ENCODE results near the gene PDIA4. TPM values are rescaled to one million over a fixed set of nuclear protein-coding genes. Genes with fewer than 3 reads are reported as not detected.

The PDIA4 gene
- total RNA-seq, 1 donor from 2014 or later = 169 TPM

GRCh38 chr7:148975896-148976295 is 52.4 kb downstream of the PDIA4 start:
- H3K4me3 Mint-ChIP-seq = no peak overlapping the region
- H3K27me3 Mint-ChIP-seq (ENCODE audit: low read depth) = no peaks in the 10 kb centered on the region
- DNase-seq (ENCODE audit: low spot score in 2 of 2, unreplicated experiment in 2 of 2) = no peak
- TF ChIP-seq CTCF (IDR thresholded peaks at IDR 0.05; ENCODE audit: unreplicated experiment) = no peak
- H3K9me3 Mint-ChIP-seq = peaks cover under 1% of the 10 kb centered on the region
- H3K27ac Mint-ChIP-seq = no peak overlapping the region
- H3K4me1 Mint-ChIP-seq = no peaks in the 10 kb centered on the region
- H3K36me3 Mint-ChIP-seq = no peaks in the 10 kb centered on the region

GRCh38 chr7:148973256-148973655 is 55.0 kb downstream of the PDIA4 start:
- Mint-ChIP-seq H3K4me1 (no peaks in the 10 kb centered on the region), H3K27me3 (ENCODE audit: low read depth) (no peaks in the 10 kb centered on the region), H3K4me3 (no peak overlapping the region), H3K9me3 (no peaks in the 10 kb centered on the region), H3K27ac (no peak overlapping the region), H3K36me3 (no peaks in the 10 kb centered on the region)
- no peak for DNase-seq (ENCODE audit: low spot score in 2 of 2, unreplicated experiment in 2 of 2)
- no peak for TF ChIP-seq CTCF (IDR thresholded peaks at IDR 0.05; ENCODE audit: unreplicated experiment)

GRCh38 chr7:148972375-148972774 is 55.9 kb downstream of the PDIA4 start:
- H3K27me3 Mint-ChIP-seq (ENCODE audit: low read depth) = no peaks in the 10 kb centered on the region
- no peak for DNase-seq (ENCODE audit: low spot score in 2 of 2, unreplicated experiment in 2 of 2)
- no peaks in the 10 kb centered on the region for H3K9me3 Mint-ChIP-seq
- no peaks in the 10 kb centered on the region for H3K36me3 Mint-ChIP-seq
- no peak overlapping the region for H3K4me3 Mint-ChIP-seq
- no peaks in the 10 kb centered on the region for H3K4me1 Mint-ChIP-seq
- H3K27ac Mint-ChIP-seq = no peak overlapping the region
- no peak for TF ChIP-seq CTCF (IDR thresholded peaks at IDR 0.05; ENCODE audit: unreplicated experiment)

GRCh38 chr7:148967602-148968001 is 60.7 kb downstream of the PDIA4 start:
- no peak overlapping the region for H3K4me3 Mint-ChIP-seq
- H3K27ac Mint-ChIP-seq = no peak overlapping the region
- TF ChIP-seq CTCF (IDR thresholded peaks at IDR 0.05; ENCODE audit: unreplicated experiment) = no peak
- H3K9me3 Mint-ChIP-seq = no peaks in the 10 kb centered on the region
- DNase-seq (ENCODE audit: low spot score in 2 of 2, unreplicated experiment in 2 of 2) = no peak
- peaks cover 9% of the 10 kb centered on the region for H3K4me1 Mint-ChIP-seq
- no peaks in the 10 kb centered on the region for H3K27me3 Mint-ChIP-seq (ENCODE audit: low read depth)
- H3K36me3 Mint-ChIP-seq = no peaks in the 10 kb centered on the region

- Mint-ChIP-seq H3K27ac (no peak overlapping the region), H3K9me3 (no peaks in the 10 kb centered on the region), H3K27me3 (ENCODE audit: low read depth) (no peaks in the 10 kb centered on the region)
Observed at GRCh38 chr7:148967032-148967372, 61.3 kb downstream of the PDIA4 start.

More at GRCh38 chr7:148967032-148967372, 61.3 kb downstream of the PDIA4 start:
- H3K4me3 Mint-ChIP-seq = peak overlapping the region; percentile 63
- no peaks in the 10 kb centered on the region for H3K36me3 Mint-ChIP-seq
- no peak for DNase-seq (ENCODE audit: low spot score in 2 of 2, unreplicated experiment in 2 of 2)
- TF ChIP-seq CTCF (IDR thresholded peaks at IDR 0.05; ENCODE audit: unreplicated experiment) = no peak
- peaks cover 12% of the 10 kb centered on the region for H3K4me1 Mint-ChIP-seq

All from mesothelial cell of epicardium (in vitro differentiated cells).